ENCODE measurements around the gene PARVB. TPM values are rescaled to one million over a fixed set of nuclear protein-coding genes. Genes with fewer than 3 reads are reported as not detected.

The PARVB gene
- polyA plus RNA-seq, 1 donor (not counting 4 experiments of a cell fraction or from before 2014, with no cell fraction given) = 10.5 TPM

DNA sequence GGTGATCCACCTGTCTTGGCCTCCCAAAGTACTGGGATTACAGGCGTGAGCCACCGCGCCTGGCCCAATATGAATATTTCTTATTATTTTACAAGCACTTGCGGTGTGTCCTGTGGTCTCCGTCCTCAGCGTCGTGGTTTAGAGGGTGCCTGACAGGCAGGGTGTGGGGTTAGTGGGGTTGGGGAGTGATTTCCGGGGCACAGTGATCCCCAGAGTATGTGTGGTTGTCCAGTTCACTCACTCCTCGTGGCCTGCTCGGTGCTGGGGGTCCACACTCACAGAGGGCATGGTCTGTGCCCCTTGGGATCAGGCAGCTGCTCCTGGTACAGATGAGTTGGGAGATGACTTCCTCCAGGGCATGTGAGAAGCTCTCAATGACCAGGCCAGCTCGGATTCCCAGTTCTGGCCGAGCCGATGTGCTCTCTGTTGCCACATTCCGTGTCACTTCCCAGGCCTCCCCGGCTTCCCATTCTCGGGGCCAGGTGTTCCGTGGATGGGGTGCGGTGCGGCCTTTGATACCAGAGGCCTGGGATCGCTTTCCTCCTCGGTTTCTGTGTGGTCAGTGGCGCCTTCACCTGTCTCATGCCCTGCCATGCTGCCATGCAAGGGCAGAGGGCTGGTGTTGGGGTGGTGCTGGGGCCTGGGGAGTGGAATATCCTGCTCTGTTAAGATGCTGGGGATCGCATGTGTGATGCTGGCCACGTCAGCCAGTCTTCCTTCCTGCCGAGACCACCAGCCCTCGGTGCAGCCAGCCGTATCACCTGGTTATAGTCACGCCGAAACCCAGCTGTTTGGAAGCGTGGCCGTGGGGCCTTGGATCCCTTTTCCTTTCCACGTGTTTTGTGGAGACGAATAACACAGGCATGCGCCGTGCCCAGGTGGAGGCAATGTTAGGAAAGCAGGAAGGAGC is 39.6 kb downstream of the PARVB start:
- dilution Hi-C loops (cut with MboI; ENCODE audit: extremely low pct_ligation_motif_present, low sequenced_read_pairs) = no loop called here
- H3K4me2 ChIP-seq (ENCODE audit: control insufficient read depth, extremely low read depth, insufficient read depth, low read depth, low read length) = no peak overlapping the region
- DNase-seq (ENCODE audit: low read depth, low spot score) (no peak), FAIRE-seq (no peak)
- no peaks in the 10 kb centered on the region for H3K9me3 ChIP-seq (ENCODE audit: control insufficient read depth, low read depth, low read length)
- H3K4me1 ChIP-seq (ENCODE audit: control insufficient read depth, extremely low read depth, insufficient read depth, low read length) = no peaks in the 10 kb centered on the region
- no peaks in the 10 kb centered on the region for H4K20me1 ChIP-seq (ENCODE audit: control insufficient read depth, extremely low read depth, insufficient read depth, low read length)
- H3K9ac ChIP-seq (ENCODE audit: control insufficient read depth, extremely low read depth, insufficient read depth, low read length) = no peak overlapping the region
- H3K27ac ChIP-seq (ENCODE audit: control insufficient read depth, insufficient read depth, low read length) = no peak overlapping the region
- no peaks in the 10 kb centered on the region for H3K36me3 ChIP-seq (ENCODE audit: control insufficient read depth in 2 of 2, extremely low read depth in 1 of 2, insufficient read depth in 2 of 2, low read length in 2 of 2)
- no peaks in the 10 kb centered on the region for H3K9me1 ChIP-seq (ENCODE audit: control insufficient read depth, extremely low read depth, insufficient read depth, low read length)
- no peak overlapping the region for H3K4me3 ChIP-seq (ENCODE audit: control insufficient read depth in 2 of 3, extremely low read depth in 1 of 3, insufficient read depth in 2 of 3, low read depth in 1 of 3, low read length in 3 of 3)
- no peaks in the 10 kb centered on the region for H3K79me2 ChIP-seq (ENCODE audit: control insufficient read depth, insufficient read depth, low read length)
- H2AFZ ChIP-seq (ENCODE audit: control insufficient read depth, low read length) = no peak overlapping the region
- TF ChIP-seq EZH2 (IDR thresholded peaks at IDR 0.05; ENCODE audit: low read length) (no peak), CTCF (optimal IDR thresholded peaks at IDR 0.05 in 1 of 3, IDR thresholded peaks at IDR 0.05 in 1 of 3, conservative IDR thresholded peaks at IDR 0.05 in 1 of 3; ENCODE audit: extremely low read depth in 1 of 3, insufficient read depth in 2 of 3, low read length in 3 of 3) (no peak)
- H3K27me3 ChIP-seq (ENCODE audit: control insufficient read depth, extremely low read depth, insufficient read depth, low read length) = no peaks in the 10 kb centered on the region

DNA sequence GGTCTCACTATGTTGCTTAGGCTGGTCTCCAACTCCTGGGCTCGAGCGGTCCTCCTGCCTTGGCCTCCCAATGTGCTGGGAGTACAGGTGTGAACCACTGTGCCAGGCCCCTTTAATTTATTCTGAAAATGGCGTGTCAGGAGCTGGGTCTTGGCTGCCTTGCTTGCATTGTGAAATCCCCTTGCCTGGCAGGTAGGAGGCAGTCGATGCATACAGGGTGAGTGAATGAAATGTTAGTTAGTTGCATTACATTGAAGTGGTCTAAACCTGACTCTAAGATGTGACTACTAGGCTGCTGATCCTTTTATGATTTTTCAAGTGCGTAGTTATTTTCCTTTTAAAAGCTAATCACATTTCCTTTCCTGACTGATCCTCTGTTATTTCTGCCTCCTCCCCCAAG is 42.9 kb downstream of the PARVB start:
- Histone ChIP-seq H3K4me1 (ENCODE audit: control insufficient read depth, extremely low read depth, insufficient read depth, low read length) (no peaks in the 10 kb centered on the region), H3K9me1 (ENCODE audit: control insufficient read depth, extremely low read depth, insufficient read depth, low read length) (no peaks in the 10 kb centered on the region), H3K4me3 (ENCODE audit: control insufficient read depth in 2 of 3, extremely low read depth in 1 of 3, insufficient read depth in 2 of 3, low read depth in 1 of 3, low read length in 3 of 3) (no peak overlapping the region), H3K9me3 (ENCODE audit: control insufficient read depth, low read depth, low read length) (no peaks in the 10 kb centered on the region), H2AFZ (ENCODE audit: control insufficient read depth, low read length) (no peak overlapping the region), H3K4me2 (ENCODE audit: control insufficient read depth, extremely low read depth, insufficient read depth, low read depth, low read length) (no peak overlapping the region), H4K20me1 (ENCODE audit: control insufficient read depth, extremely low read depth, insufficient read depth, low read length) (no peaks in the 10 kb centered on the region), H3K79me2 (ENCODE audit: control insufficient read depth, insufficient read depth, low read length) (no peaks in the 10 kb centered on the region), H3K27me3 (ENCODE audit: control insufficient read depth, extremely low read depth, insufficient read depth, low read length) (no peaks in the 10 kb centered on the region), H3K36me3 (ENCODE audit: control insufficient read depth in 2 of 2, extremely low read depth in 1 of 2, insufficient read depth in 2 of 2, low read length in 2 of 2) (no peaks in the 10 kb centered on the region), H3K27ac (ENCODE audit: control insufficient read depth, insufficient read depth, low read length) (no peak overlapping the region), H3K9ac (ENCODE audit: control insufficient read depth, extremely low read depth, insufficient read depth, low read length) (no peak overlapping the region)
- no peak for FAIRE-seq
- no peak for DNase-seq (ENCODE audit: low read depth, low spot score)
- dilution Hi-C loops (cut with MboI; ENCODE audit: extremely low pct_ligation_motif_present, low sequenced_read_pairs) = no loop called here
- TF ChIP-seq CTCF (optimal IDR thresholded peaks at IDR 0.05 in 1 of 3, IDR thresholded peaks at IDR 0.05 in 1 of 3, conservative IDR thresholded peaks at IDR 0.05 in 1 of 3; ENCODE audit: extremely low read depth in 1 of 3, insufficient read depth in 2 of 3, low read length in 3 of 3) (peak in 1 of 3 experiments; percentile 34), EZH2 (IDR thresholded peaks at IDR 0.05; ENCODE audit: low read length) (no peak)
